ENCODE measurements around the gene FGA. TPM values are rescaled to one million over a fixed set of nuclear protein-coding genes. Genes with fewer than 3 reads are reported as not detected.

The FGA gene
- total and polyA plus RNA-seq, 2 of the 8 experiments (the other 6 are each of a cell fraction or from before 2014, with no cell fraction given) = not detected

DNA sequence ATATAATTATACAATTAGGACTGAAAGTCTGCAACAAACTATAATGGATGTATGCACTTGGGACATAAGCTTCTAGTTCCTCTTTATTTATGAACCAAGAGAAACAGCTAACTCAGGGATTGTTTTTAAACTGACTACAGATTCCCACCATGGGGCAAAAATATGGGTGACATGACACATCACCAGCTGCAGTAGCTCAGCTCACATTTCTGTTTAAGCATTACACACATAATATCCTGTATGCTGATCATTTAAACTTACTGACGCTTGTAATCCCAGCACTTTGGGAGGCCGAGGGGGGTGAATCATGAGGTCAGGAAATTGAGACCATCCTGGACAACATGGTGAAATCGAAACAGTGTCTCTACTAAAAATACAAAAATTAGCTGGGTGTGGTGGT lies 16.2 kb downstream of the FGA start:
- H3K36me3 ChIP-seq (ENCODE audit: control insufficient read depth in 2 of 4, insufficient read depth in 4 of 4, low read length in 3 of 4) = no peaks in the 10 kb centered on the region
- no peaks in the 10 kb centered on the region for H3K23me2 ChIP-seq (ENCODE audit: low read depth, low read length)
- no peak overlapping the region for H3K4me3 ChIP-seq (ENCODE audit: extremely low read depth in 1 of 4, insufficient read depth in 2 of 4, low read depth in 3 of 4, low read length in 4 of 4)
- no peaks in the 10 kb centered on the region for H3K27me3 ChIP-seq (replicated peaks in 1 of 4; ENCODE audit: control insufficient read depth in 3 of 4, extremely low read depth in 1 of 4, insufficient read depth in 3 of 4, low read length in 3 of 4)
- no peak overlapping the region for H2BK5ac ChIP-seq (ENCODE audit: low read depth, low read length)
- H2BK12ac ChIP-seq (ENCODE audit: low read depth, low read length) = no peak overlapping the region
- no peaks in the 10 kb centered on the region for H3K79me1 ChIP-seq (ENCODE audit: low read depth, low read length)
- no peak overlapping the region for H3K27ac ChIP-seq (ENCODE audit: low read depth, low read length)
- no peak overlapping the region for H4K91ac ChIP-seq (replicated peaks; ENCODE audit: insufficient read length, low read length)
- no peaks in the 10 kb centered on the region for H3K79me2 ChIP-seq (ENCODE audit: control insufficient read depth in 1 of 2, insufficient read depth in 2 of 2, low read length in 2 of 2)
- FAIRE-seq (no peak), DNase-seq (ENCODE audit: low read depth in 1 of 2, low spot score in 2 of 2) (no peak)
- 94% methylated on average over 3 of the region's 3 CpGs; no CpG with 5 or more reads in 1 of the 2 experiments for WGBS, 2 experiments (ENCODE audit: extremely low coverage in 1 of 2, insufficient coverage in 1 of 2, insufficient read length in 1 of 2, insufficient replicate concordance in 2 of 2, low coverage in 1 of 2, low lambda C conversion rate in 2 of 2, missing lambda C conversion rate in 1 of 2)
- no peak overlapping the region for H4K5ac ChIP-seq (ENCODE audit: insufficient read length, low read depth, low read length)
- H3K4me1 ChIP-seq (replicated peaks in 1 of 4; ENCODE audit: control insufficient read depth in 3 of 4, insufficient read depth in 4 of 4, low read length in 3 of 4) = no peaks in the 10 kb centered on the region
- no peak overlapping the region for H3K4ac ChIP-seq (replicated peaks; ENCODE audit: insufficient read length, low read depth, low read length)
- H3K18ac ChIP-seq (ENCODE audit: extremely low read depth, low read length) = no peak overlapping the region
- H3K4me2 ChIP-seq (ENCODE audit: insufficient read depth in 1 of 2, low read depth in 2 of 2, low read length in 2 of 2) = no peak overlapping the region
- H3K9ac ChIP-seq (replicated peaks in 1 of 4; ENCODE audit: extremely low read depth in 1 of 4, low read depth in 3 of 4, low read length in 3 of 4) = no peak overlapping the region
- H3K56ac ChIP-seq (replicated peaks; ENCODE audit: insufficient read length, low read depth, low read length) = no peak overlapping the region
- H4K8ac ChIP-seq (ENCODE audit: extremely low read depth, insufficient read depth, low read length) = no peak overlapping the region
- H2BK20ac ChIP-seq (ENCODE audit: low read length) = no peak overlapping the region
- no peak overlapping the region for H2AK5ac ChIP-seq (ENCODE audit: low read depth, low read length)
- H2BK120ac ChIP-seq (replicated peaks; ENCODE audit: low read depth, low read length) = no peak overlapping the region
- no peak overlapping the region for H2BK15ac ChIP-seq (ENCODE audit: low read length)
- POLR2A ChIA-PET (ENCODE audit: partially characterized antibody) = no interaction called here
- H3K23ac ChIP-seq (ENCODE audit: insufficient read length) = no peak overlapping the region
- H4K20me1 ChIP-seq (replicated peaks in 1 of 2; ENCODE audit: control insufficient read depth in 1 of 2, insufficient read depth in 2 of 2, low read length in 2 of 2) = no peaks in the 10 kb centered on the region
- no peak overlapping the region for H3K14ac ChIP-seq (ENCODE audit: insufficient read length)
- CTCF ChIA-PET (ENCODE audit: partially characterized antibody) = interaction anchor here (0.5 to 2.8 kb wide), 7 partner anchors 9 to 64 kb away, joined by 3 to 14 read pairs (median 5); no protein-coding TSS in a partner anchor
- H3K9me3 ChIP-seq (ENCODE audit: insufficient read depth in 2 of 2, low read depth in 1 of 2, low read length in 1 of 2) = no peaks in the 10 kb centered on the region
- H2AFZ ChIP-seq (ENCODE audit: low read length) = no peak overlapping the region
- TF ChIP-seq SUZ12 (IDR thresholded peaks at IDR 0.05; ENCODE audit: low read length) (no peak), BACH1 (IDR thresholded peaks at IDR 0.05; ENCODE audit: low read length) (no peak), CHD2 (IDR thresholded peaks at IDR 0.05; ENCODE audit: low read length) (no peak), POLR2AphosphoS5 (IDR thresholded peaks at IDR 0.05; ENCODE audit: low read depth, low read length) (no peak), NRF1 (IDR thresholded peaks at IDR 0.05; ENCODE audit: low read depth, low read length) (no peak), TAF1 (IDR thresholded peaks at IDR 0.05; ENCODE audit: low read depth, low read length) (no peak), CTBP2 (IDR thresholded peaks at IDR 0.05; ENCODE audit: borderline replicate concordance, insufficient read depth, insufficient read length, low read length) (no peak), SP1 (IDR thresholded peaks at IDR 0.05; ENCODE audit: low read depth, low read length) (no peak), SP4 (IDR thresholded peaks at IDR 0.05; ENCODE audit: low read length) (no peak), CBX5 (IDR thresholded peaks at IDR 0.05; ENCODE audit: low read depth, low read length) (no peak), ZNF274 (IDR thresholded peaks at IDR 0.05; ENCODE audit: borderline replicate concordance, extremely low read depth, low read length) (no peak), GABPA (IDR thresholded peaks at IDR 0.05; ENCODE audit: borderline replicate concordance, insufficient read depth, low read length) (no peak), CBX8 (IDR thresholded peaks at IDR 0.05; ENCODE audit: borderline replicate concordance, low read depth, low read length) (no peak), HDAC6 (IDR thresholded peaks at IDR 0.05; ENCODE audit: low read depth, low read length) (no peak), SRF (IDR thresholded peaks at IDR 0.05; ENCODE audit: low read depth, low read length) (no peak), CHD1 (IDR thresholded peaks at IDR 0.05; ENCODE audit: low read depth, low read length) (no peak)

Data from H1 (cell line).